GM12873 (cell line): ENCODE data around the gene HIPK4.

Experiments
- TF ChIP-seq, protein P1 (sequence below): IDR thresholded peaks from 2 replicates; pipeline ENCODE4 v1.5.1; 2012; ENCODE audit warnings: low read depth, mild to moderate bottlenecking, moderate library complexity, low read length, control low read depth; ENCODE audit not compliant: insufficient read depth; ENCODE audit errors: missing control alignments

Gene HIPK4

DNA sequence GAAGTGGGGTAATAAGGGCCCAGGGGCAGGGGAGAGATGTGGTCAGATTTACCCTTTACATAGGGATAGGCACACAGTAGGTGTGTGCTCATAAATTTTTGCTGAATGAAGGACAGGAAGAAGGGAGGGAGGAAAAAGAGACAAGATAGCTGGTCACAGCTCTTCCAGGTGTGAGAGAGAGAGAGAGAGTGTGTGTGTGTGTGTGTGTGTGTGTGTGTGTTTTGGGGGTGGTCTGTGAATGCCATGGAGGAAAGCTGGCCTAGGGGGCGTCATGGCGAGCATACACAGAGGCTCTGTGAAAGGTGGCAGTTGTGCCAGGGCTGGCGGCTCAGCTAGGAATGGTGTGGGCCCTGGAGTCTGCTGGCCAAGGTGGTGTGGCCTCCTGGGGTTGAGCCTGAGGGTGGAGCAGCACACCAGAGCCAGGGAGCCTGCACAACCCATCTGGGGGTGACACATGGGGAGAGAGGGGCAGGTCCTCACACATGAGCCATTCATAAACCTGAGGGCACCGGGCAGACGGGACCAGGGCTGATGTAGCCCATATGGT lies 29.2 kb upstream of the HIPK4 start:
- TF ChIP-seq, protein P1, sequence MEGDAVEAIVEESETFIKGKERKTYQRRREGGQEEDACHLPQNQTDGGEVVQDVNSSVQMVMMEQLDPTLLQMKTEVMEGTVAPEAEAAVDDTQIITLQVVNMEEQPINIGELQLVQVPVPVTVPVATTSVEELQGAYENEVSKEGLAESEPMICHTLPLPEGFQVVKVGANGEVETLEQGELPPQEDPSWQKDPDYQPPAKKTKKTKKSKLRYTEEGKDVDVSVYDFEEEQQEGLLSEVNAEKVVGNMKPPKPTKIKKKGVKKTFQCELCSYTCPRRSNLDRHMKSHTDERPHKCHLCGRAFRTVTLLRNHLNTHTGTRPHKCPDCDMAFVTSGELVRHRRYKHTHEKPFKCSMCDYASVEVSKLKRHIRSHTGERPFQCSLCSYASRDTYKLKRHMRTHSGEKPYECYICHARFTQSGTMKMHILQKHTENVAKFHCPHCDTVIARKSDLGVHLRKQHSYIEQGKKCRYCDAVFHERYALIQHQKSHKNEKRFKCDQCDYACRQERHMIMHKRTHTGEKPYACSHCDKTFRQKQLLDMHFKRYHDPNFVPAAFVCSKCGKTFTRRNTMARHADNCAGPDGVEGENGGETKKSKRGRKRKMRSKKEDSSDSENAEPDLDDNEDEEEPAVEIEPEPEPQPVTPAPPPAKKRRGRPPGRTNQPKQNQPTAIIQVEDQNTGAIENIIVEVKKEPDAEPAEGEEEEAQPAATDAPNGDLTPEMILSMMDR = no peak

DNA sequence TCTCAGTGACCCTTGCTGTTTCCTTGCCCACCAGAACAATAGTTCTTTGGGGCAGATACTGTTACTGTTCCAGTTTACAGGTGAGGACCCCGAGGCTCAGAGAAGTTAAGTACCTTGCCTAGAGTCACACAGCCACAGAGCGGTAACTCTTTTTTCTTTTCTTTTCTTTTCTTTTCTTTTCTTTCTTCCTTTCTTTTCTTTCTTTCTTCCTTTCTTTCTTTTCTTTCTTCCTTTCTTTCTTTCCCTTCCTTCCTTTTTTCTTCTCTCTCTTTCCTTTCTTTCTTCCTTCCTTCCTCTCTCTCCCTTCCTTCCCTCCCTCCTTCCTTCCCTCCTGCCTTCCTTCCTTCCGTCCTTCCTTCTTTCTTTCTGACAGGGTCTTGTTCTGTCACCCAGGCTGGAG lies 28.1 kb upstream of the HIPK4 start:
- TF ChIP-seq, protein P1 = no peak

DNA sequence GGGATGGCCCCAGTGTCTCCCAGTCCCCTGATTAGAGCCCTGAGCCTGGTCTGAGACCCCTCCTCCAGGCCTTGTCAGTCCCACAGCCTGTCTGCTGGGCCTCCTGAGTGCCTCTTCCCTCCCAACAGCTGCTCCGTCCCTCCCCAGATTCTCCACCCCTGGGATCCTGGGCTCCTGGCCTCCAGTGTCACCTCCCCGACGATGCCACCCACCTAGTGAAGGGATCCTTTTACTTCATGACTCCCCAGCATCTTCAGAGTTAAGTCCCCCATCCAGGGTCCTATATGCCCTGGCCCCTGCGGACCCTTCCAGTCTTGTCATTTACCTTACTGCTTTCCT lies 27.6 kb upstream of the HIPK4 start:
- TF ChIP-seq, protein P1 = no peak

DNA sequence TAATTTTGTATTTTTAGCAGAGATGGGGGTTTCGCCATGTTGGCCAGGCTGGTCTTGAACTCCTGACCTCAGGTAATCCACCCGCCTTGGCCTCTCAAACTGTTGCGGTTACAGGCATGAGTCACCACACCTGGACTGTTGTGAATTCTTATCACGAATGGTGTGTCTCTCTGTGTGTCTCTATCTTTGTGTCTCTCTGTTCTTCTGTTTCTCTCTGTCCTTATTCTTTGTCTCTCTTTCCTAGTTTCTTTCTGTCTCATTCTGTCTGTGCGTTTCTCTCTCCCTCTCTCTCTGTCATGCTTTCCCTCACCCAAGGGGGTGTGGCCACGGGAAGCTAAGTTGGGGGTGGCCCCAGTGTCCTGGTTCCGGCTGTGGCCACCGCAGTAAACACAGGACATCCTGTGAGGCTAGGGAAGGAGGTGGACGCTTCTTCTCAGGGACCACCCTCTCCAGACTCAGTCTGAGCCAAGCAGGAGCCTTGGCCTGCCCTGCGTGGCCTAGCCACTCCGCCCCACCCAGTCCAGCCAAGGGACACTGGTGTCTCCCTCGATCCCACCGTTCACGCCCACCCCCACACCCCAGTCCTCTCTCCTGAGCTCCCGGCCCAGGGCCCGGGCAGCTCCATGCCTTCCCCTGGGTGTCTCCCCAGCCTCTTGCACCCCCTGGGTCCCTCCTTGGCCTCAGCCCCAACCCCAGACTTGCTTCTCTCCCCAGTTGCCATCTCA lies 27.1 kb upstream of the HIPK4 start:
- TF ChIP-seq, protein P1 = no peak

DNA sequence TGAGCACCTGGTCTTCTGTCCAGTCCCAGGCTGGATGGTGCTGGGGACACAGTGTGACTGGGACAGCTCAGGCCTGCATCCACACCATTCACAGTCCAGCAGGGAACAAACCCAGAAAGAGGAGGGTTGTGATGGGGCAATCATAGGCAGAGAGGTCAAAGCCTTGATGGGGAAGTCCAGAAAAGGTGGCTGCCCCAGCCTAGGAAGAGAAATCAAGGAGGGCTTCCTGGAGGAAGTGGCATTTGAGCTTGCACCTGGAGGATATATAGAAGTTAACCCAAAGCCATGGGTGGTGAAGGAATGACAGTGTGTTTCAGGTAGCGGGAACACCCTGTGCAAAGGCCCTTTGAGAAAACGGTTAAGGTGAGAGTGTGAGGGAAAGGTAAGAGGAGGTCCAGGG lies 25.8 kb upstream of the HIPK4 start:
- TF ChIP-seq, protein P1 = no peak

DNA sequence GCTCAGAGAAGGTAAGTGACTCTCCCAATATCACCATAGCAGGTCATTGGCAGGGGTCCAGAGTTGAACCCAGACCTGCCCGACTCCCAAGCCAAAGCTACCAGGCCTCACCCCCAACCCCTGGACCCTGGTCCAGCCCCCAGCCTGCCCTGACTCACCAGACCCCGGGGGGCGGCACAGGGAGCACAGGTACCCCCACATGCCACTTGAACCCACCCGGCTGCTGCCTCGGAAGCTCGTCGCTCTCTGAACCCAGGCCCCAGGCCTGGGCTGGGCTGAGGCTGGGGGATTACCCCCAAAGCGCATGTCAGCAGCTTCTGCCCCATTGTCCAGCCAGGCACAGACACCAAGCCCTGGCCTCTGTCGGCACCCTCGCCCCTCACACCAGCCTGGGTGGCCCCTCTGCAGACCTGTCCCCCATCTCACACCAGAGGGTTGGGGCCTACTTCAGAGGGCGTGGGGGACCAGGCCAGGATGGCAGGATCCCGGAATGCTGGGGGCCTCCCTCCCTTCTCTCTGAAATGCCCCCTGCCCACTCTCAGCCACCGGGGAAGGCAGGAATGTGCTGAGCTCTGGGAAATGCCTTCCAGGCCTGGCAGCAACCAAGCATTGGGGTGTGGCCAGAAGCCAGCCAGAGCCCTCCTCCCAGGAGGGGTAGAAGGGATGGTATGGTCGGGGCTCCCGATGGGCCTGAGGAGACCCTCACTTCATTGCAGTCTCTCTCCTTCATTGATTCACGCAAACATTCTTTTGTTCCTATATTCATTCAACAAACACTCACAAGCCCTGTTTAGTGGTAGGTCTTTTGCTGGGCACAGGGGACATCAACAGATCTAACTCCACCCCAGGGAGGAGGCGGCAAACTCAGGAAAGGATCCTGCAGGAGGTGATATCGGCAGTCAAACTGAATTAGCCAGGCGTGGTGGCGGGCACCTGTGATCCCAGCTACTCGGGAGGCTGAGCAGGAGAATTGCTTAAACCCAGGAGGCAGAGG lies 24.9 kb upstream of the HIPK4 start:
- TF ChIP-seq, protein P1 = no peak

DNA sequence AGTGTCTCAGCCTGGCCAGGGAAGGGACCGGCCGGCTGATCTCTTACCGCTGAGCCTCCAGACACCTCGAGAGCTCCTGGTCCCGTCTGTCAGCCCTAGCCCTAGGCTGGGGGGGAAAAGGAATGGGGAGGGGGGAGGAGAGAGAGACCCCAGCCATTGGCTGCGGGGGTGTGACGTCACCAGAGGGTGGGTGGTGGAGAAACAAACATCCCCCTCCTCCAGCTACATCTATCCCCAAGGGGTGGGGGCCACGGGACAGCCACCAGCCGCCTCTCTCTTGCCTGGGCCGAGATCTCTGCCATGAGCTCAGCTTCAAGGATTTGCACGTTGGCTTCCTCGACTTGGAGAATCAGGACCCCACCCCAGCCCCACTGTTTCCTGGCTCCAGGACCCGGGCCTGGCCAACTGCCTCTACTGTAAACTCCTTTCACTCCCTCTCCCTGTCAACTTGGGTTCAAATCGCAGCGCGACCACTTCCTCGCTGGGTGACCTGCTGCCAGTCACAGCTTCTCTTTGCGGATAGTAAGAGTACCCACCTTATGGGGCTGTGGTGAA lies 23.4 kb upstream of the HIPK4 start, which contains the start of gene PRX:
TSS of gene PRX (minus strand) at position 88 of the 555 bp plus-strand sequence. CDS start 5,446 bp downstream, outside the sequence.
- TF ChIP-seq, protein P1 = no peak
